GM13976 (cell line): ENCODE measurements around the gene OR52E5.

Experiments used
- DNase-seq: peaks from one replicate; pipeline ENCODE4 v3.0.0; 2012; ENCODE audit warnings: low spot score
- CTCF ChIP-seq: IDR thresholded peaks from 2 replicates; pipeline ENCODE4 v1.5.1; 2012; ENCODE audit warnings: borderline replicate concordance, mild to moderate bottlenecking; ENCODE audit not compliant: insufficient read depth; ENCODE audit errors: extremely low read depth, missing control alignments, control extremely low read depth
- in situ Hi-C: fragments of 300-500 bp; cut with MboI; formaldehyde crosslinking; loops from one replicate; pipeline ENCODE4 v1.12.0; 2022; ENCODE audit warnings: low sequenced_read_pairs, mixed read lengths, inconsistent platforms; ENCODE audit not compliant: unreplicated experiment

Gene OR52E5

DNA sequence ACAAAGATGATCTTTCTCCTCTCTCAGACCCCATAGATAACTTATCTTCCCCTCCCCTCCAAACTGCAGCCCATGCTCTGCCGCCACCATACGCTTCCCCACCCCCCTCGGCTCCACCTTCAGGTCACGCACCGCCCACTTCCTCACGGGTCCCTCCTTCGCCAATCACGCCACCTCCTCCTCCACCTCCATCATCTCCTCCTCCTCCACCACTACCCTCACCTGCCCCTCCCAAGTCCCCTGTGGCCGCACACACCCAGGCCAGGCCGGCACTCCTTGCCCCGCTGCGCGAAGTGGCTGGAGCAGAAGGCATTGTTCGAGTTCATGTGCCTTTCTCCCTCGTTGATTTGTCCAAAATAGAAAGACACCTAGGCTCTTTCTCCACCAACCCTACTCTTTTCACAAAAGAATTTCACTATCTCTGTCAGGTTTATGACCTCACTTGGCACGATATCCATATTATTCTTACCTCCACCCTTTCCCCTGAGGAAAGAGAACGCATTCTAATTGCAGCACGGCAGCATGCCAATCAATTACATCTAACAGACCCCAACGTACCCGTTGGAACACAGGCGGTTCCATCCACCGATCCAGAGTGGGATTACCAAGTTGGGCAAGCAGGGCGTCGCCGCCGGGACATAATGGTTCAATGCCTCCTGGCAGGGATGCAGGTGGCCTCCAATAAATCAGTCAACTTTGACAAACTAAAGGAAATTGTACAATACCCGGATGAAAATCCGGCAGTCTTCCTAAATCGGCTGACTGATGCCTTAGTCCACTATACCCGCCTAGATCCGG lies 36.8 kb downstream of the OR52E5 start:
- no peak for TF ChIP-seq CTCF
- in situ Hi-C loops: no loop called here

GRCh38 chr11:5930614-5931013 lies 37.6 kb downstream of the OR52E5 start:
- DNase-seq: no peak
- no peak for TF ChIP-seq CTCF
- in situ Hi-C loops: no loop called here

More for the DNA sequence above, 36.8 kb downstream of the OR52E5 start:
- DNase-seq: no peak

DNA sequence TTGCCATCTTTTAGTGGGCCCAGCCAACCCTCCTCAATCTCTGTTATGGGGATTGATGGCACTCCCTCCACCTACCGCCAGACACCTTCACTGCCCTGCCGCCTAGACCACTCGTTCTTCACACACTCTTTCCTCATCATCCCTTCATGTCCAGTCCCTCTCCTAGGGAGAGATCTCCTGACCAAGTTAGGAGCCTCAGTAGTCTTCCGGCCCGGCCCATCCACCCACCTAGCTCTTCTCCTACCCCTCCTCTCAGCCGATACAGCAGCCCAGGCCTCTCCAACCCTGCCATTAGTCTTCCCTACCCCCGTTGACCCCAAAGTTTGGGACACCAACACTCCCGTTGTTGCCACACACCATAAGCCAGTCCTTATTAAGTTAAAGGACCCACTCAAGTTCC lies 38.1 kb downstream of the OR52E5 start:
- in situ Hi-C loops: no loop called here
- TF ChIP-seq CTCF: no peak
- no peak for DNase-seq

- in situ Hi-C loops: no loop called here
- no peak for DNase-seq
- no peak for TF ChIP-seq CTCF
Measured at GRCh38 chr11:5932671-5933070, 39.7 kb downstream of the OR52E5 start.

GRCh38 chr11:5933116-5933515 lies 40.1 kb downstream of the OR52E5 start:
- in situ Hi-C loops: no loop called here
- TF ChIP-seq CTCF: no peak
- no peak for DNase-seq

GRCh38 chr11:5937868-5938602 lies 45.0 kb downstream of the OR52E5 start:
- in situ Hi-C loops: no loop called here
- TF ChIP-seq CTCF: no peak
- no peak for DNase-seq
